Measurements from ENCODE around the gene BPGM. TPM values are rescaled to one million over a fixed set of nuclear protein-coding genes. Genes with fewer than 3 reads are reported as not detected.

BPGM gene
- total RNA-seq, 1 experiment from 2014 or later, result 10.0 TPM

DNA sequence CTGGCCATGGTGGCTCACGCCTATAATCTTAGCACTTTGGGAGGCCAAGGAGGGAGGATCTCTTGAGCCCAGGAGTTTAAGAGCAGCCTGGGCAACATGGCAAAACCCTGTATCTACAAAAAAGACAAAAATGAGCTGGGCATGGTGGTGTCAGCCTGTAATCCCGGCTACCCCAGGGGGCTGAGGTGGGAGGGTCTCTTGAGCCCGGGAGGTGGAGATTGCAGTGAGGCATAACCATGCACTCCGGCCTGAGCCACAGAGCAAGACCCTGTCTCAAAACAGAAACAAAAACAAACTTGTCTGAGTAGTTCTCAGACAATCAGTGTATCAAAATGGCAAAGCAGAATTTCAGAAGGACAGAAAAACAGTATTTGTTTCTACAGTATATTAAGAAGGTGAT, 45.2 kb upstream of the BPGM start:
- TF ChIP-seq SP1 (IDR thresholded peaks at IDR 0.05; ENCODE audit: low read depth), result no peak
- no peak for TF ChIP-seq EZH2 (IDR thresholded peaks at IDR 0.05)
- TF ChIP-seq, protein P1, sequence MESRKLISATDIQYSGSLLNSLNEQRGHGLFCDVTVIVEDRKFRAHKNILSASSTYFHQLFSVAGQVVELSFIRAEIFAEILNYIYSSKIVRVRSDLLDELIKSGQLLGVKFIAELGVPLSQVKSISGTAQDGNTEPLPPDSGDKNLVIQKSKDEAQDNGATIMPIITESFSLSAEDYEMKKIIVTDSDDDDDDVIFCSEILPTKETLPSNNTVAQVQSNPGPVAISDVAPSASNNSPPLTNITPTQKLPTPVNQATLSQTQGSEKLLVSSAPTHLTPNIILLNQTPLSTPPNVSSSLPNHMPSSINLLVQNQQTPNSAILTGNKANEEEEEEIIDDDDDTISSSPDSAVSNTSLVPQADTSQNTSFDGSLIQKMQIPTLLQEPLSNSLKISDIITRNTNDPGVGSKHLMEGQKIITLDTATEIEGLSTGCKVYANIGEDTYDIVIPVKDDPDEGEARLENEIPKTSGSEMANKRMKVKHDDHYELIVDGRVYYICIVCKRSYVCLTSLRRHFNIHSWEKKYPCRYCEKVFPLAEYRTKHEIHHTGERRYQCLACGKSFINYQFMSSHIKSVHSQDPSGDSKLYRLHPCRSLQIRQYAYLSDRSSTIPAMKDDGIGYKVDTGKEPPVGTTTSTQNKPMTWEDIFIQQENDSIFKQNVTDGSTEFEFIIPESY (IDR thresholded peaks at IDR 0.05; ENCODE audit: extremely low read depth, insufficient replicate concordance, low read length), result no peak
- no peak for TF ChIP-seq YY1 (IDR thresholded peaks at IDR 0.05; ENCODE audit: extremely low read depth, insufficient replicate concordance, low read depth, low read length)
- RAD21 ChIA-PET (ENCODE audit: low non-redundant PET in 1 of 2, low total read pairs in 2 of 2, uncharacterized antibody in 2 of 2, unreplicated experiment in 2 of 2), result no interaction called here
- H3K27ac ChIP-seq (ENCODE audit: low read depth, low read length), result no peak overlapping the region
- no peak overlapping the region for H3K9ac ChIP-seq (ENCODE audit: low read length)
- no peak overlapping the region for H3K4me2 ChIP-seq (ENCODE audit: low read length)
- H4K20me1 ChIP-seq (ENCODE audit: insufficient read depth), result no peaks in the 10 kb centered on the region
- BruUV-seq (replicated peaks), result no TSS peak
- H3K36me3 ChIP-seq (ENCODE audit: control insufficient read depth in 1 of 2, insufficient read depth in 2 of 2, low read length in 2 of 2), result no peaks in the 10 kb centered on the region
- CTCF ChIA-PET, result no interaction called here
- no peak for DNase-seq (ENCODE audit: low read depth, low spot score)
- intact Hi-C loops (cut with micrococcal nuclease), result no loop called here
- peaks cover 5% of the 10 kb centered on the region; the same call in 1 of the 2 replicates for H3K27me3 ChIP-seq (ENCODE audit: insufficient read depth, low read length)
- ATAC-seq, result no peak
- H3K79me2 ChIP-seq (ENCODE audit: insufficient read depth, low read length), result no peaks in the 10 kb centered on the region
- no peak overlapping the region for H3K4me3 ChIP-seq (replicated peaks in 1 of 2; ENCODE audit: low read depth in 1 of 2, low read length in 2 of 2)
- POLR2A ChIA-PET, result no interaction called here
- H3K9me3 ChIP-seq (ENCODE audit: control insufficient read depth in 1 of 2, insufficient read depth in 1 of 2, low read depth in 1 of 2, low read length in 2 of 2), result no peaks in the 10 kb centered on the region
- peaks cover 0 to under 1% of the 10 kb centered on the region in 2 experiments; a peak in 1 of 4 replicates for H3K4me1 ChIP-seq (ENCODE audit: control insufficient read depth in 1 of 2, insufficient read depth in 2 of 2, low read length in 2 of 2)
- H2AFZ ChIP-seq (ENCODE audit: low read depth, low read length, poor library complexity, severe bottlenecking), result no peak overlapping the region
- no peaks in the 10 kb centered on the region for H3K9me2 ChIP-seq (ENCODE audit: insufficient read depth)

DNA sequence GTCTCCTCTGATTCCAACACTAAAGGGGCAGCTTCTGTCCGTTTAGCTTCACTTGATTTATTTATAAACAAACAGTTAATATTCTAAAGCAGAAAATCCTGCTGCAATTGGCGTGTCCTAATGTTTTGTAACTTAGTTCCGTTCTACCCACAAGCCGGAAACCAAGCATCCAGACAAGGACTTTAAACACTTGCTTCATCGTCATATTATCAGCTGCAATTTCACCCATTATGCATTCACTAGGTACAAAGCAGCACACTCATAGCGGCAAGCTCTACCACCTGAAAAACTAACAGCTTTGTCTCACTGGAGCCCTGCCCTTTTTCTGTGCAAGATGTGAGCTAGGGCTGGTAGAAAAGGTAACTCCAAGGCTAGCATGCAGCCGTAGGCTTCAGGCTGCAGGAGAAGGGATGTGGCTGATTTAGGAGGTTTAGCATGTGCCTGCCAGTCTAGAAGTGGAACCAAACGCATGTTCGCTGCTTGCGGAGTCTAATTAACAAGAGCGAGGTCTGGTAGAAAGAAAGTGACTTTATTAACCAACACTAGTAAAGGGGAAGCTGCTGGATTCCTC, 43.7 kb upstream of the BPGM start:
- no peak overlapping the region for H3K27ac ChIP-seq (ENCODE audit: low read depth, low read length)
- BruUV-seq (replicated peaks), result no TSS peak
- no peaks in the 10 kb centered on the region for H3K9me2 ChIP-seq (ENCODE audit: insufficient read depth)
- H3K79me2 ChIP-seq (ENCODE audit: insufficient read depth, low read length), result no peaks in the 10 kb centered on the region
- CTCF ChIA-PET, result interaction anchor here (0.7 to 1.3 kb wide), 2 partner anchors 9 to 89 kb away, joined by 3 read pairs; no protein-coding TSS in a partner anchor
- H3K36me3 ChIP-seq (ENCODE audit: control insufficient read depth in 1 of 2, insufficient read depth in 2 of 2, low read length in 2 of 2), result no peaks in the 10 kb centered on the region
- RAD21 ChIA-PET (ENCODE audit: low non-redundant PET in 1 of 2, low total read pairs in 2 of 2, uncharacterized antibody in 2 of 2, unreplicated experiment in 2 of 2), result no interaction called here
- H3K4me2 ChIP-seq (ENCODE audit: low read length), result no peak overlapping the region
- peaks cover 0 to 4% of the 10 kb centered on the region in 2 experiments; a peak in 1 of 4 replicates for H3K4me1 ChIP-seq (ENCODE audit: control insufficient read depth in 1 of 2, insufficient read depth in 2 of 2, low read length in 2 of 2)
- H2AFZ ChIP-seq (ENCODE audit: low read depth, low read length, poor library complexity, severe bottlenecking), result no peak overlapping the region
- H3K27me3 ChIP-seq (ENCODE audit: insufficient read depth, low read length), result peaks cover 5% of the 10 kb centered on the region; the same call in 1 of the 2 replicates
- no peak overlapping the region for H3K4me3 ChIP-seq (replicated peaks in 1 of 2; ENCODE audit: low read depth in 1 of 2, low read length in 2 of 2)
- no peak overlapping the region for H3K9ac ChIP-seq (ENCODE audit: low read length)
- DNase-seq (ENCODE audit: low read depth, low spot score), result no peak
- intact Hi-C loops (cut with micrococcal nuclease), result no loop called here
- H4K20me1 ChIP-seq (ENCODE audit: insufficient read depth), result no peaks in the 10 kb centered on the region
- ATAC-seq, result no peak
- POLR2A ChIA-PET, result no interaction called here
- H3K9me3 ChIP-seq (ENCODE audit: control insufficient read depth in 1 of 2, insufficient read depth in 1 of 2, low read depth in 1 of 2, low read length in 2 of 2), result no peaks in the 10 kb centered on the region
- TF ChIP-seq EZH2phosphoT487 (IDR thresholded peaks at IDR 0.05; ENCODE audit: borderline replicate concordance), result no peak
- no peak for TF ChIP-seq CEBPB (IDR thresholded peaks at IDR 0.05; ENCODE audit: low read depth)
- TF ChIP-seq, protein P2, sequence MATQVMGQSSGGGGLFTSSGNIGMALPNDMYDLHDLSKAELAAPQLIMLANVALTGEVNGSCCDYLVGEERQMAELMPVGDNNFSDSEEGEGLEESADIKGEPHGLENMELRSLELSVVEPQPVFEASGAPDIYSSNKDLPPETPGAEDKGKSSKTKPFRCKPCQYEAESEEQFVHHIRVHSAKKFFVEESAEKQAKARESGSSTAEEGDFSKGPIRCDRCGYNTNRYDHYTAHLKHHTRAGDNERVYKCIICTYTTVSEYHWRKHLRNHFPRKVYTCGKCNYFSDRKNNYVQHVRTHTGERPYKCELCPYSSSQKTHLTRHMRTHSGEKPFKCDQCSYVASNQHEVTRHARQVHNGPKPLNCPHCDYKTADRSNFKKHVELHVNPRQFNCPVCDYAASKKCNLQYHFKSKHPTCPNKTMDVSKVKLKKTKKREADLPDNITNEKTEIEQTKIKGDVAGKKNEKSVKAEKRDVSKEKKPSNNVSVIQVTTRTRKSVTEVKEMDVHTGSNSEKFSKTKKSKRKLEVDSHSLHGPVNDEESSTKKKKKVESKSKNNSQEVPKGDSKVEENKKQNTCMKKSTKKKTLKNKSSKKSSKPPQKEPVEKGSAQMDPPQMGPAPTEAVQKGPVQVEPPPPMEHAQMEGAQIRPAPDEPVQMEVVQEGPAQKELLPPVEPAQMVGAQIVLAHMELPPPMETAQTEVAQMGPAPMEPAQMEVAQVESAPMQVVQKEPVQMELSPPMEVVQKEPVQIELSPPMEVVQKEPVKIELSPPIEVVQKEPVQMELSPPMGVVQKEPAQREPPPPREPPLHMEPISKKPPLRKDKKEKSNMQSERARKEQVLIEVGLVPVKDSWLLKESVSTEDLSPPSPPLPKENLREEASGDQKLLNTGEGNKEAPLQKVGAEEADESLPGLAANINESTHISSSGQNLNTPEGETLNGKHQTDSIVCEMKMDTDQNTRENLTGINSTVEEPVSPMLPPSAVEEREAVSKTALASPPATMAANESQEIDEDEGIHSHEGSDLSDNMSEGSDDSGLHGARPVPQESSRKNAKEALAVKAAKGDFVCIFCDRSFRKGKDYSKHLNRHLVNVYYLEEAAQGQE (IDR thresholded peaks at IDR 0.05; ENCODE audit: low read depth), result no peak
- TF ChIP-seq, protein P3, sequence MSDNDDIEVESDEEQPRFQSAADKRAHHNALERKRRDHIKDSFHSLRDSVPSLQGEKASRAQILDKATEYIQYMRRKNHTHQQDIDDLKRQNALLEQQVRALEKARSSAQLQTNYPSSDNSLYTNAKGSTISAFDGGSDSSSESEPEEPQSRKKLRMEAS (IDR thresholded peaks at IDR 0.05), result no peak
- TF ChIP-seq TCF7L2 (IDR thresholded peaks at IDR 0.05; ENCODE audit: borderline replicate concordance, extremely low read depth, insufficient read depth, insufficient read length), result no peak
- TF ChIP-seq SRF (IDR thresholded peaks at IDR 0.05; ENCODE audit: low read depth), result no peak
- no peak for TF ChIP-seq ZNF274 (IDR thresholded peaks at IDR 0.05; ENCODE audit: low read depth, low read length)

Measured in HCT116 (cell line).